HuH-7.5 (cell line): ENCODE results near the gene SRPK2.
"Not testable (repeated sequence)": the region's sequence is repeated elsewhere in the genome, so short reads cannot be mapped to it uniquely, and the experiment has no call there.

Source experiments
- DNase-seq: peaks from one replicate; pipeline ENCODE4 v3.0.0; 2011; ENCODE audit warnings: low spot score

The SRPK2 gene

DNA sequence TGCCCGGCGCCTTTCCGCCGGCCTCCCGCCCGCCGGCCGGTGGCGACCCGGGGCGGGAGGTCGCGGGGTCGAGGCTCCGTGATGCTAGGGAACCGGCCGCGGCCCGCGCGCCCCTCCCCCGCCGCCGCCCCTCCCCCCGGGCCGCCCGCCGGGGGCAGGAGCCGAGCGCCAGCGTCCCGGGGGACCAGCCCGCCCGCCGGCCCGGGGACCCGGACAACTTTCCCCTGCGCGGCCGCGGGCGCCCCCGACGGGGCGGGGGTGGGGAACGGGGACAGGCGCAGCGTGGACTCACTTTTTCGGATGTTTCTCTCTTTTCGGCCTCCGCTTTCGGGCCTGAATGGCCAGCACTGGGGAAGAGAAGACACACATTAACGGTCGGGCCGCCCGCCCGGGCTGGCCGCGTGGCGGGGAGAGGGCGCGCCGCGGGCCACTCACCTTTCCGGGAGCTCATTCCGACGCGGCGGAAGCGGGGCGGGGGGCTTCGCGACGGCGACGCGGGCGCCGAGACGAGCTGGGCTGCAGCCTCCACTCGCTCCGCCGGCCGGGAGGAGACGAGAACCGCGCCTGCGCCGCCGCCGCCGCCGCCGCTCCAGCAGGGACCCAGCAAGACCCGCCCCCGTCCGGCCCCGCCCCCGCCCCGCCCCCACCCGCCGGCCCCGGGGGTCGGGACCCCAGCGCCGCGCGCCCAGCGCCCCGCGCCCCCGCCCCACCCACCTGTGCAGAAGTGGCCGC is at the start of gene SRPK2:
Gene SRPK2, minus strand, starts transcription at position 566 of the 732 bp plus-strand sequence.
- peak; percentile 91 for DNase-seq

- DNase-seq = no peak
Measured at GRCh38 chr7:105438254-105438653, 49.5 kb upstream of the SRPK2 start.

GRCh38 chr7:105437356-105437755 is 48.6 kb upstream of the SRPK2 start:
- DNase-seq = not testable (repeated sequence)

DNA sequence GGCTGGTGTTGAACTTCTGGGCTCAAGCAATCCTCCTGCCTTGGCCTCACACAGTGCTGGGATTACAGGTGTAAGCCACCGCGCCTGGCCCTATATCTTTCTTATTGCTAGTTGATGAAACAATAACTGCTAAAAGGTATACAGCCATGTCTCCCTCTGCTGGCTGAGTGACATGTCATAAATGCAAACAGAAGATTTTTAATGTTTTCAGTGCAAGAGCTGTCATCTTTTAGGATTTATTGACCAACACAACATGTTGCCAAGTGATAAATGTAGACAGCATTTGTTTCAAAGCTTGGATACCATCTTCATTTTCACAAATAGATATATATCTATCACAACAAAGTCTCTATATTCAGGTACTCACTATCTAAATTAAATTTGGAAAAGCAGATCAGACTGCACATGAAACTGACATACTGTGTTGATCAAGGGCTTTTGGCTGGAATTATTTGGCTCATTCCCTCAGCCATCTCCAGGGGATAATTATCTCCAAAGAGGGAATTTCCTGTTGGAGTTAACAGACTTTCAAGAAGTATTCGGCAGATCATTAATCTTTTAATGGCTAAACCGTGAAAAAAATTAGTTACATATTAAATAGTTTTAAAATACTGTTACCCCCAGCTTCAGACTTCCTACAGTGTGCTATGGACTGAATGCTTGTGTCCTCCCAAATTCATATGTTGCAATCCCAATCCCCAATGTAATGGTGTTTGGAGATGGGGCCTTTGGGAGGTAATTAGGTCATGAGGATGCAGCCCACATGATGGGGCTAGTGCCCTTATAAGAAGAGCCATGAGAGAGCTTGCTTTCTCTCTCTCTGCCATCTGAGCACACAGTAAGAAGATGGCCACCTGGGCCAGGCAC is 41.3 kb upstream of the SRPK2 start:
- DNase-seq = no peak

GRCh38 chr7:105426606-105427146 is 38.0 kb upstream of the SRPK2 start:
- DNase-seq = no peak

GRCh38 chr7:105423987-105424386 is 35.3 kb upstream of the SRPK2 start:
- DNase-seq = no peak

- no peak for DNase-seq
Measured at GRCh38 chr7:105413887-105414437, 25.2 kb upstream of the SRPK2 start.

- DNase-seq = not testable (repeated sequence)
Measured at GRCh38 chr7:105410774-105411173, 22.1 kb upstream of the SRPK2 start.

DNA sequence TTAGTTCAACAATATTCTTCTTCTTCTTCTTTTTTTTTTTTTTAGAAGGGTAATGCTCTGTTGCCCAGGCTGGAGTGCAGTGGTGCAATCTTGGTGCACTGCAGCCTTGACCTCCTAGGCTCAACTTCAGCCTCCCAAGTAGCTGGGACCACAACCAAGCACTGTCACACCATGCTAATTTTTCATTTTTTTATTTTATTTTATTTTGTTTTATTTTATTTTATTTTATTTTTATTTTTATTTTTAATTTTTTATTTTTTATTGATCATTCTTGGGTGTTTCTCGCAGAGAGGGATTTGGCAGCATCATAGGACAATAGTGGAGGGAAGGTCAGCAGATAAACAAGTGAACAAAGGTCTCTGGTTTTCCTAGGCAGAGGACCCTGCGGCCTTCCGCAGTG is 21.1 kb upstream of the SRPK2 start:
- not testable (repeated sequence) for DNase-seq

- DNase-seq = no peak
Measured at GRCh38 chr7:105408791-105409410, 20.2 kb upstream of the SRPK2 start.

DNA sequence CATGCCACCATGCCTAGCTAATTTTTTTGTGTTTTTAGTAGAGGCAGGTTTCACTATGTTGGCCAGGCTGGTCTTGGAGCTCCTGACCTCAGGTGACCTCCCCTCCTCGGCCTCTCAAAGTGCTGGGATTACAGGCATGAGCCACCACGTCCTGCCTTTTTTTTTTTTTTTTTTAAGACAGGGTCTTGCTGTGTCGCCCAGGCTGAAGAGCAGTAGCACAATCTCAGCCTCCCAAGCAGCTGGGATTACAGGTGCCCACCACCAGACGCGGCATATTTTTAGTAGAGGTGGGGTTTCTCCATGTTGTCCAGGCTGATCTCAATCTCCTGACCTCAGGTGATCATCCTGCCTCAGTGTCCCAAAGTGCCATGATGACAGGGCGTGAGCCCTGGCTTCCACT is 14.4 kb upstream of the SRPK2 start:
- DNase-seq = no peak

GRCh38 chr7:105402221-105403095 is 13.7 kb upstream of the SRPK2 start:
- DNase-seq = no peak

DNA sequence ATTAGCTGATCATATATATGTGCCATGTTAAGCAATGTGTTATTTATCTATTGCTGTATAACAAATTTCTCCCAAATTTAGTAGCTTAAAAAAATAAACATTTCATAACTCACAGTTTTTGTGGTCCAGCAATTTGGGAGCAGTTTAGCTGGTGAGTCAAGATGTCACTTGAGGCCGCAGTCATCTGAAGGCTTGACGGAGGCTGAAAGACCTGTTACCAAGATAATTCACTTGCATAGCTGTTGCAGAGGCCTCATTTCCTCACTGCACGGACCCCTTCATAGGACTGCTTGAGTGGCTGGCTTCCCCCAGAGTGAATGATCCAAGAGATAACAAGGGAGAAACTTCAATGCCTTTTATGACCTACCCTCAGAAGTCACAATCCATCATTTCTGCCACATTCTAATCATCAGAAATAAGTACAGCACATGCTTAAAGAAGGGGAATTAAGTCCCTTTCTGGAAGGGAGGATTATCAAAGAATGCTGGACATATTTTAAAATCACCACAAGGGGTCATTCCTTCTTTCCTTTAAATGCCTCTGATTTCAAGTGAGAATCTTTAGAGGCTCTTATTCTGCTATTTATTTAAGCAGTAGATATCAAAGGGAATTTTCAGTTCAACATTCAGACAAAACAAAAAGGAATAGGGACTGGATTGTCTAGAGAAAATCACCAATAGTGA is 10.5 kb upstream of the SRPK2 start:
- no peak for DNase-seq

DNA sequence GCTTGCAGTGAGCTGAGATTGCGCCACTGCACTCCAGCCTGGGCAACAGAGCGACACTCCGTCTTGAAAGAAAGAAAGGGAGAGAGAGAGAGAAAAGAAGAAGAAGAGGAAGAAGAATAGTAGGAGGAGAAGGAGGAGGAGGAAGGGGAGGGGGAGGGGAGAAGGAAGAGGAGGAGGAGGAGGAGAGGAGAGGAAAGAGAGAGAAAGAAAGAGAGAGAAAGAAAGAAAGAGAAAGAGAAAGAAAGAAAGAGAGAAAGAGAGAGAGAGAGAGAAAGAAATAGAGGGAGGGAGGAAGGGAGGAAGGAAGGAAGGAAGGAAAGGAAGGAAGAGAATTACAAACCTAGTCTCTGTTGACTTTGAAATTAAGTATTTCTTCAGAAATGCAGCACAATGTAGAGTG is 7.8 kb upstream of the SRPK2 start:
- no peak for DNase-seq

- no peak for DNase-seq
Measured at GRCh38 chr7:105391429-105391828, 2.7 kb upstream of the SRPK2 start.

GRCh38 chr7:105389889-105390288 is 1.2 kb upstream of the SRPK2 start:
- no peak for DNase-seq

GRCh38 chr7:105389088-105389650 is 448 bp upstream of the SRPK2 start:
- peak; percentile 93 for DNase-seq

DNA sequence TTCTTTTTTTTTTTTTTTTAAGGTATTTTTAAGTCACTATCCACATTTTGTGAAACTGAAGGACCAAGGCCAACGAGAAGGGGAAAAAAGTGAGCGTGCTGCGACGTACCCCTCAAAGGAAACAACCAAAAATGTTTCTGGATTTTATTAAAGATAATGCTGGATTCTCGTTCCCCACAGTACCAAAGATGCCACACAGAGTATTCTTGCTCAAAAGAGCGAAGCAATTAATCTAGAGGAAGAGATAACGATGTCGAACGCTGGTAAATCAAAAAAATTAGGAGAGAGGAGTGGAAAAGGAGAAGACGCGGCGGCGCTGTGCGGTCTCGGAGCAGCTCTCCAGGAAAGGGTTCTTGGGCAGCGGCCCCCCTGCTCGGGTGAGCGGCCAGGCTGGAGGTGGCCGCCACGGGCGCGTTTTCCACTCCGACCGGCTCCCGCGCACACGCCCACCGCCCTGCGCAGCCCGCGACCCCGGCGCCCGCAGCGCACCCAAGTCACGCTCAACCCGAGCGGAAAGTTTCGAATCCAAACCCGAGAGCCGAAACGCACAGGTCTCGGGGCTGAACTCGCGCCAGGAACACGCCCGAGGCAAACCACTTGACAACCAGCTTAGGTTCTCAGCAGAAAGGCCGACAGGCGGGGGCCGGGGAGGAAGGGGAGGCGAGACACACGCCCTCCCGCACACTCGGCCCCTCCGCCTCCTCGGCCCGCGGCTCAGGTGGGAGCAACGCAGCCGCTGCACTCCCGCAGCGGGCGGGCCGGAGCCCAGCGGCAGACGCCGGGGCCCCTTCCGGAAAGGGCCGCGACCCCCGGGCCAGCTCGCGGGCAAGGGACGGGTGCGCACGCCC is 989 bp downstream of the SRPK2 start:
- peak; percentile 82 for DNase-seq

GRCh38 chr7:105377903-105378302 is 10.8 kb downstream of the SRPK2 start:
- no peak for DNase-seq
